Astrocyte (in vitro differentiated cells and primary cell): ENCODE data around the gene CCR6.

Source experiments
- EZH2 ChIP-seq: IDR thresholded peaks from 2 replicates; pipeline ENCODE4 v1.6.1; 2012; ENCODE audit warnings: mild to moderate bottlenecking, low read length, inconsistent platforms; ENCODE audit not compliant: insufficient read depth
- TF ChIP-seq, protein P1 (sequence below): IDR thresholded peaks from 2 replicates; pipeline ENCODE4 v1.5.1; 2011; ENCODE audit warnings: low read depth, mild to moderate bottlenecking, inconsistent platforms, low read length, moderate library complexity; ENCODE audit not compliant: insufficient read depth

- TF ChIP-seq, protein P1, sequence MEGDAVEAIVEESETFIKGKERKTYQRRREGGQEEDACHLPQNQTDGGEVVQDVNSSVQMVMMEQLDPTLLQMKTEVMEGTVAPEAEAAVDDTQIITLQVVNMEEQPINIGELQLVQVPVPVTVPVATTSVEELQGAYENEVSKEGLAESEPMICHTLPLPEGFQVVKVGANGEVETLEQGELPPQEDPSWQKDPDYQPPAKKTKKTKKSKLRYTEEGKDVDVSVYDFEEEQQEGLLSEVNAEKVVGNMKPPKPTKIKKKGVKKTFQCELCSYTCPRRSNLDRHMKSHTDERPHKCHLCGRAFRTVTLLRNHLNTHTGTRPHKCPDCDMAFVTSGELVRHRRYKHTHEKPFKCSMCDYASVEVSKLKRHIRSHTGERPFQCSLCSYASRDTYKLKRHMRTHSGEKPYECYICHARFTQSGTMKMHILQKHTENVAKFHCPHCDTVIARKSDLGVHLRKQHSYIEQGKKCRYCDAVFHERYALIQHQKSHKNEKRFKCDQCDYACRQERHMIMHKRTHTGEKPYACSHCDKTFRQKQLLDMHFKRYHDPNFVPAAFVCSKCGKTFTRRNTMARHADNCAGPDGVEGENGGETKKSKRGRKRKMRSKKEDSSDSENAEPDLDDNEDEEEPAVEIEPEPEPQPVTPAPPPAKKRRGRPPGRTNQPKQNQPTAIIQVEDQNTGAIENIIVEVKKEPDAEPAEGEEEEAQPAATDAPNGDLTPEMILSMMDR: no peak
- no peak for TF ChIP-seq EZH2
Measured at GRCh38 chr6:167137881-167138280, 15.0 kb downstream of the CCR6 start.
